Calu3 (cell line): ENCODE data around the gene IDUA. TPM values are rescaled to one million over a fixed set of nuclear protein-coding genes. Genes with fewer than 3 reads are reported as not detected.

Source experiments
- BruUV-seq: library from RNA; stranded (reverse); fragments of 400-500 nt; replicated peaks from 2 replicates; lab custom pipeline; 2021; lab: Mats Ljungman, UMichigan
- CTCF ChIA-PET: fragments of 300-600 bp; sonication (Branson Sonifier 250); formaldehyde crosslinking; loops from one replicate; lab custom pipeline; 2022; ENCODE audit warnings: antibody characterized with exemption; lab: Charles Lee
- DNase-seq: peaks from one replicate; pipeline ENCODE4 v3.0.0; 2022
- H3K27ac Mint-ChIP-seq: one replicate; pipeline ENCODE4 v1.8.0; 2022; ENCODE audit warnings: mixed read lengths; ENCODE audit not compliant: unreplicated experiment
- H3K27me3 Mint-ChIP-seq: one replicate; pipeline ENCODE4 v1.8.0; 2022; ENCODE audit warnings: mixed read lengths; ENCODE audit not compliant: unreplicated experiment
- H3K36me3 Mint-ChIP-seq: one replicate; pipeline ENCODE4 v1.8.0; 2022; ENCODE audit warnings: mild to moderate bottlenecking, moderate library complexity, mixed read lengths; ENCODE audit not compliant: insufficient read depth, unreplicated experiment
- H3K4me1 Mint-ChIP-seq: one replicate; pipeline ENCODE4 v1.8.0; 2022; ENCODE audit warnings: mild to moderate bottlenecking, low read depth, mixed read lengths; ENCODE audit not compliant: unreplicated experiment
- H3K4me3 Mint-ChIP-seq: one replicate; pipeline ENCODE4 v1.8.0; 2022; ENCODE audit warnings: mild to moderate bottlenecking, low read depth, moderate library complexity, mixed read lengths; ENCODE audit not compliant: unreplicated experiment
- H3K9me3 Mint-ChIP-seq: one replicate; pipeline ENCODE4 v1.8.0; 2022; ENCODE audit warnings: low read depth, mixed read lengths; ENCODE audit not compliant: unreplicated experiment
- intact Hi-C: fragments of 100-400 bp; cut with micrococcal nuclease; formaldehyde crosslinking; loops from one replicate; pipeline ENCODE4 v1.10.0; 2022; ENCODE audit not compliant: unreplicated experiment
- total RNA-seq: library from RNA; stranded (reverse); gene quantifications from 2 replicates; pipeline ENCODE4 v1.2.3, GENCODE V29; 2022
- TF ChIP-seq, protein P1 (sequence below): fragments of 200-600 bp; IDR thresholded peaks from one replicate; pipeline ENCODE4 v1.8.0; 2022; ENCODE audit warnings: antibody characterized with exemption; ENCODE audit not compliant: unreplicated experiment

IDUA gene
- total RNA-seq, 1 experiment from 2014 or later: 38.8 TPM

DNA sequence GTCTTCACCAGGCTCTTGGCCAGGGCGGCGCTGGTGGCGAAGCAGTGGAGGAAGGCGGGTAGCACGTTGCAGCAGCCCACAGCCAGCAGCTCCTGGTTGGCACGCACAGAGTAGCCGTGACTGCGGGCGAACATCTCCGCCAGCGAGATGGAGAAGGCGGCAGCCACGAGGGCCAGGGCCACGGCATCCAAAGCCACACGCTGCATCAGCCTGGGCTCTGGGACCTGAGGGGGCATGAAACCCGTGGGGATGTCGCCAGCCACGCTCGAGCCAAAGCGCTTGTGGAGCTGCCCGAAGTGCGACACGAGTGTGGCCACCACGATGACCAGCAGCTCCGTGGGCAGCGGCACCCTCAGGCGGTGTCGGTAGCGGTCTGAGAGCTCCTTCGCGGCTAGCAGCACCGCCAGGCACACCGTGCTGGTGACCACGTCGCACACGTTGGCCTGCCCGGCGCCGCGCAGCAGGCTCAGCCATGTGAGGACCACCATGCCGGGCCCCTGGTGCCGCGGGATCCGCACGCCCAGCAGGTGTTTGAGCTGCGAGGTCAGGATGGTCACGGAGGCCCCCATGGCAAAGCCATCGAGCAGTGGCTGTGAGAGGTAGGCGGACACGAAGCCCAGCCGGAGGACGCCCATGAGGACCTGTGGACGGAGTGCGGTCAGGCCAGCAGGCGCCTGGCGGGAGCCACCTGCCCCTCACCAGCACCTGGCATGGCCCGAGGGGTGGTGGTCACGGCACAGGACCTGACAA is 3.1 kb downstream of the IDUA start:
- Mint-ChIP-seq H3K4me3 (no peak overlapping the region), H3K27ac (no peak overlapping the region), H3K9me3 (no peaks in the 10 kb centered on the region), H3K4me1 (peaks cover 8% of the 10 kb centered on the region), H3K27me3 (no peaks in the 10 kb centered on the region), H3K36me3 (peaks cover 27% of the 10 kb centered on the region)
- CTCF ChIA-PET: no interaction called here
- TF ChIP-seq, protein P1, sequence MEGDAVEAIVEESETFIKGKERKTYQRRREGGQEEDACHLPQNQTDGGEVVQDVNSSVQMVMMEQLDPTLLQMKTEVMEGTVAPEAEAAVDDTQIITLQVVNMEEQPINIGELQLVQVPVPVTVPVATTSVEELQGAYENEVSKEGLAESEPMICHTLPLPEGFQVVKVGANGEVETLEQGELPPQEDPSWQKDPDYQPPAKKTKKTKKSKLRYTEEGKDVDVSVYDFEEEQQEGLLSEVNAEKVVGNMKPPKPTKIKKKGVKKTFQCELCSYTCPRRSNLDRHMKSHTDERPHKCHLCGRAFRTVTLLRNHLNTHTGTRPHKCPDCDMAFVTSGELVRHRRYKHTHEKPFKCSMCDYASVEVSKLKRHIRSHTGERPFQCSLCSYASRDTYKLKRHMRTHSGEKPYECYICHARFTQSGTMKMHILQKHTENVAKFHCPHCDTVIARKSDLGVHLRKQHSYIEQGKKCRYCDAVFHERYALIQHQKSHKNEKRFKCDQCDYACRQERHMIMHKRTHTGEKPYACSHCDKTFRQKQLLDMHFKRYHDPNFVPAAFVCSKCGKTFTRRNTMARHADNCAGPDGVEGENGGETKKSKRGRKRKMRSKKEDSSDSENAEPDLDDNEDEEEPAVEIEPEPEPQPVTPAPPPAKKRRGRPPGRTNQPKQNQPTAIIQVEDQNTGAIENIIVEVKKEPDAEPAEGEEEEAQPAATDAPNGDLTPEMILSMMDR: no peak
- no TSS peak for BruUV-seq
- intact Hi-C loops: no loop called here
- DNase-seq: no peak

DNA sequence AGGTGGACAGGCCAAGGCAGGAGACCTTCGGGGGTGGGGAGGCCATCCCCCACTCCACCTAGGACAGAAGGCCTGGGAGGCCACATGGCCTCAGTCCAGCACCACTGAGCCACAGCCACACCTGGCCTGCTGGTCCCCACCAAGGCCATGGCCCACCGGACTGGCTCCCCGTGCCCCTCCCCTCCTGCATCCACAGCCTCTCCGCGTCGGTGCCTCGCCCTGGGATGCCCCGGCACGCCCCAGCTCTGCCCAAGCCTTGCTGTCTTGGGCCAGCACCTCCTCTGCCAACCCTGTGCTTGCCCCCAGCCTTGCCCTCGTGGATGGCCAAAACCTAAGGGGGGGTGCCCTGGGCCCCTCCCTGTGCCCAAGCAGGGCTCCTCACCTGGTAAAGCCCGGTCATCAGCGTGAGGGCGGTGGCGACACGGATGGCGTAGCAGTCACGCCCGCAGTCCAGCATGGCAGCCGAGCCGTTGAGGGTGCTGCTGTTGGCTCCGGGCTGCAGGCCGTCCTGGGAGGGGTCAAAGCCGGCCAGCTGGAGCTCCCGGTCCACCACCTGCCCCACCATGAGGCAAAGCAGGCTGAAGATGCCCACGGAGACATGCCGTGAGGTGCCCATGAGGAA is 4.0 kb downstream of the IDUA start:
- DNase-seq: no peak
- H3K27ac Mint-ChIP-seq: no peak overlapping the region
- no peaks in the 10 kb centered on the region for H3K27me3 Mint-ChIP-seq
- peaks cover 27% of the 10 kb centered on the region for H3K36me3 Mint-ChIP-seq
- intact Hi-C loops: no loop called here
- CTCF ChIA-PET: no interaction called here
- H3K4me1 Mint-ChIP-seq: peaks cover 2% of the 10 kb centered on the region
- TF ChIP-seq, protein P1: no peak
- H3K4me3 Mint-ChIP-seq: no peak overlapping the region
- H3K9me3 Mint-ChIP-seq: no peaks in the 10 kb centered on the region
- no TSS peak for BruUV-seq

DNA sequence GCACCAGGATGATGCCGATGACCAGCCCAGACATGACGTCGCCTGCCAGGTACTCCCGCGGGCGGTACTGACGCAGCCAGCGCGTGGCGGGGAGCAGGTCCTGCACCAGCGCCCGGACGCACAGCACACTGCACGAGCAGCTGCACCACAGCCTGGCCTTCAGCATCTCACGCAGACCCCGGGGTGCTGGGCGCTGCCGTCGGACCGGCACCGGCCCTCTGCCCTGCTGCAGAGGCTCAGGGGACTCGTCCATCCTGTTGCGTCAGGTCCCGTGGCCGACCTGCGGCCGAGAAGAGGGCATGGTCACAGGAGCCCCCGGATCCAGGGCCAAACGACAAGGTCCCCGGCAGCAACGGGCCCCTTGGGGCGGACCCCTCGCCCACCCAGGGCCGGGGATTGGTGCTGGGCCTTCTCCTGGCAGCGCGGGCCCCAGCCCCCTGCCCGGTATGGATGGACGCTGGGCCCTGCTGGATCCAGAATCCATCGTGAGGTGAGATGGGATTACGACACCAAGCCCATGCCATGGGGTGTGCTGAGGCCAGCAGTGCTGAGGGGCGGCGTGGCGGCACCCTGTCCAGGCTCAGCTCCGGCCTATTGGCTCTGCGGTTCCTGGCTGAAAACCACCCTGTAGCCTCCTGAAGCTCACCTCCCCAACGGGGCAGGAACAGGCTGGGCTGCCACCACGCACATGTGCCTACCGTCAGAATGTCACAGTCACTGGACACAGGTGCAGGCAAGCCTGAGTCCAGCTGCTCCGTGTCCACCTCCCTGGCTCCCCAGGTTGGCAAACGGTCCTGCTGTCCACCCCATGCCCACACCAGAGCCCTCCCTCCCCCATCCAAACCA is 4.8 kb downstream of the IDUA start:
- CTCF ChIA-PET: no interaction called here
- Mint-ChIP-seq H3K4me1 (no peaks in the 10 kb centered on the region), H3K4me3 (no peak overlapping the region), H3K9me3 (no peaks in the 10 kb centered on the region), H3K36me3 (peaks cover 22% of the 10 kb centered on the region), H3K27ac (no peak overlapping the region), H3K27me3 (no peaks in the 10 kb centered on the region)
- DNase-seq: no peak
- TF ChIP-seq, protein P1: no peak
- intact Hi-C loops: no loop called here
- no TSS peak for BruUV-seq

DNA sequence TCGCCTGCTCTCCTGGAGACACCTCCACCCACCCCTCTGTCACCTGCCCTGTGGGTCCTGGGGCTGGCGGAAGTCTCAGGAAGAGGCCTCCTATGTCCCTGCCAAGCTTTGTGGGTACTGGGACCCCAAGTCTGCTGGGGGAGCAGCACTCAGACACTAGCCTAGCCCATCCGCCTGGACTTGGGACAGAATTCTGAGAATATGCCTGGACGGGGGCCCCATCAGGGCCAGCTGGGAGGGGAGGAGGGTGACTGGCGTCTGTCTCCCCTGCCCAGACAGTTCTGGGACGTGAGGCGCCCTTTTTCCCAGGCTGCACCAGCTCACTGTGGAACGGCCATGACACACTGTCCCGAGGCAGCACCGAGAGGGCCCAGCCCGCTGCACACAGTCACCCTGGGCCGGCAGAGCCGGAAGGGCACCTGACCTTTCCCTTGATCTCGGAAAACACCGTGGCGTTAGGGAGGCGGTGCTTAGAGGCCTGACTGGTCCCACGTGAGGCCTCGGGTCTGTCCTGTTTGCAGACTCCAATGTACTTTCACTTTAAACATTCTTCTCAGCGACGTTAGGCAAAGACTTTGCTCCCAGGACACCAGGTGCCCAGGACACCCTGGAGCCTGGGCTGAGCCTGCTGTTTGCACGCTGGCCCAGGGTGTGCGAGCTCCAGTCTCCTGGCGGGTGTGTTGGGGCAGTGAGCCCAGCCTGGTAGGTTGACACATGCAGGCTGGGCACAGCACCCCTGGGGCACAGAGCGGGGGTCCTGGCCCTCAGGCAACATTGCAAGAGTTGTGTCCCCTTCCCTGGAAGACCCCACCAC is 5.7 kb downstream of the IDUA start:
- peak; percentile 59 for DNase-seq
- no peaks in the 10 kb centered on the region for H3K27me3 Mint-ChIP-seq
- intact Hi-C loops: no loop called here
- H3K36me3 Mint-ChIP-seq: peaks cover 17% of the 10 kb centered on the region
- H3K27ac Mint-ChIP-seq: peak overlapping the region; percentile 39
- TF ChIP-seq, protein P1: no peak
- CTCF ChIA-PET: no interaction called here
- BruUV-seq: no TSS peak
- peak overlapping the region; percentile 34 for H3K4me3 Mint-ChIP-seq
- no peaks in the 10 kb centered on the region for H3K4me1 Mint-ChIP-seq
- H3K9me3 Mint-ChIP-seq: no peaks in the 10 kb centered on the region
